SH-SY5Y (cell line): Measurements from ENCODE around the gene EDEM3.

Source experiments
- GATA2 ChIP-seq: IDR thresholded peaks from 2 replicates; pipeline ENCODE4 v1.6.1; 2011; ENCODE audit warnings: mild to moderate bottlenecking, low read depth, low read length
- GATA3 ChIP-seq: IDR thresholded peaks from 2 replicates; pipeline ENCODE4 v1.6.1; 2011; ENCODE audit warnings: low read depth, mild to moderate bottlenecking, low read length, moderate library complexity

DNA sequence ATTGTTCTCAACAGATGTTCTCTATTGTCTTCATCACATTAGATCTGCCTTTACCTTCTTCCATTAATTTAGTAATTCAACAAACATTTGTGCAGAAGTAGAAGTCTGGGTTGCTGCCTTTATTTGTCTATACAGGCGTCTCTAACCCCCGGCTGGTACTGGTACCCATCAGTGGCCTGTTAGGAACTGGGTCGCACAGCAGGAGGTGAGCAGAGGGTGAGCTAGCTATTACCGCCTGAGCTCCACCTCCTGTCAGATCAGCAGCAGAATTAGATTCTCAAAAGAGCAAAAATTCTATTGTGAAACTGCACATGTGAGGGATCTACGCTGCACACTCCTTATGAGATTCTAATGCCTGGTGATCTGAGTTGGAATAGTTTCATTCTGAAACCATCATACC lies 12.9 kb upstream of the EDEM3 start:
- no peak for TF ChIP-seq GATA2
- no peak for TF ChIP-seq GATA3
